Measurements from ENCODE around the gene CARD11.

GRCh38 chr7:2958416-2959102 lies 85.1 kb downstream of the CARD11 start:
- no peak for TF ChIP-seq POLR2A (IDR thresholded peaks at IDR 0.05; ENCODE audit: low read length)
- TF ChIP-seq GATA1 (IDR thresholded peaks at IDR 0.05; ENCODE audit: low read depth, low read length) = no peak
